Peyer's patch (tissue), 4 donors: Measurements from ENCODE around the gene TRIB2. TPM values are rescaled to one million over a fixed set of nuclear protein-coding genes. Genes with fewer than 3 reads are reported as not detected.

Source experiments
- DNase-seq, 3 donors: peaks; one replicate each; pipeline ENCODE4 v3.0.0-alpha.2; 2017 to 2019
- H3K27ac ChIP-seq, 4 donors: fragments of 200-600 bp; sonication (generic); one replicate each; pipeline ENCODE4 v1.5.1; 2016 to 2019
- H3K27me3 ChIP-seq, 2 donors: fragments of 200-600 bp; sonication (generic); one replicate each; pipeline ENCODE4 v1.5.1; 2019
- H3K36me3 ChIP-seq, 3 donors: fragments of 200-600 bp; sonication (generic); one replicate each; pipeline ENCODE4 v1.5.1; 2016 to 2019
- H3K4me1 ChIP-seq, 4 donors: fragments of 200-600 bp; sonication (generic); one replicate each; pipeline ENCODE4 v1.5.1; 2016 to 2019
- H3K4me3 ChIP-seq, 4 donors: fragments of 200-600 bp; sonication (generic); 1 replicate in 3 of 4; 2 replicates in 1 of 4; pipeline ENCODE4 v1.5.1; 2016 to 2019; ENCODE audit warnings: mild to moderate bottlenecking in 1 of 4
- H3K9me3 ChIP-seq, 4 donors: fragments of 200-600 bp; sonication (generic); one replicate each; pipeline ENCODE4 v1.5.1; 2016 to 2019; ENCODE audit warnings: mild to moderate bottlenecking in 1 of 4
- CTCF ChIP-seq, 6 experiments: fragments of 450-650 bp in 4 of 6; fragments of 200-600 bp in 2 of 6; sonication (generic) in 1 of 6; IDR thresholded peaks; one replicate each; pipeline ENCODE4 v1.5.1; 2017 to 2019; ENCODE audit warnings: antibody characterized with exemption in 6 of 6, mild to moderate bottlenecking in 3 of 6, moderate library complexity in 1 of 6
- POLR2A ChIP-seq, 2 donors: fragments of 450-650 bp; IDR thresholded peaks; one replicate each; pipeline ENCODE4 v1.5.1; 2017; ENCODE audit warnings: antibody characterized with exemption in 2 of 2, mild to moderate bottlenecking in 2 of 2, moderate library complexity in 2 of 2
- total RNA-seq, 4 donors: library from RNA; depleted of rRNA; stranded (reverse); fragments of >200 nt; gene quantifications; one replicate each; pipeline ENCODE4 v1.1.0, GENCODE V29; 2016

TRIB2 gene
- total RNA-seq, 4 donors from 2014 or later, result 6.8 to 58.6 (median 12.6) TPM

GRCh38 chr2:12700989-12701388 lies 15.7 kb upstream of the TRIB2 start:
- H3K36me3 ChIP-seq, result no peaks in the 10 kb centered on the region
- no peaks in the 10 kb centered on the region for H3K27me3 ChIP-seq
- no peak for DNase-seq
- H3K4me1 ChIP-seq, result no peaks in the 10 kb centered on the region
- no peak overlapping the region for H3K4me3 ChIP-seq
- no peaks in the 10 kb centered on the region for H3K9me3 ChIP-seq
- no peak overlapping the region for H3K27ac ChIP-seq
- TF ChIP-seq CTCF (IDR thresholded peaks at IDR 0.05), result no peak
- no peak for TF ChIP-seq POLR2A (IDR thresholded peaks at IDR 0.05)

DNA sequence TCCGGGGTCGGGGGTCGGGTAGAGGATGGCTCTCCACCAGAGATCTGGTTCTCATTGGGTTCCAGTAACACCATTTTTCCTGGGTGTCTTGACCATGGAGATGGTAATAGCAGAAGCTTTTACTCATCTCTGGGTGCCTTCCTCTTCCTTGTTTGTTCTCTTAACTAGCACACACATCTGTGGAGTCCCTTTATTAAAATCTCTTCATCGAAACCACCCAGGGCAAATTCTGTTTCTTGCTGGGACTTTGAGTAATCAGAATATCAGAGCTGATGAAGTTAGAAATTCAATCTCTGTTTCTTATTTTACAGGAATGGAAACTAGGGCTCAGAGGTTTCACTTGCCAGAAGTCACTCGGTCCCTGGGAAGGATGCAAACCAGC lies 15.0 kb upstream of the TRIB2 start:
- H3K9me3 ChIP-seq, result no peaks in the 10 kb centered on the region
- H3K4me3 ChIP-seq, result no peak overlapping the region
- TF ChIP-seq POLR2A (IDR thresholded peaks at IDR 0.05) (no peak), CTCF (IDR thresholded peaks at IDR 0.05) (no peak)
- no peaks in the 10 kb centered on the region for H3K4me1 ChIP-seq
- no peak overlapping the region for H3K27ac ChIP-seq
- DNase-seq, result no peak
- no peaks in the 10 kb centered on the region for H3K27me3 ChIP-seq
- no peaks in the 10 kb centered on the region for H3K36me3 ChIP-seq

DNA sequence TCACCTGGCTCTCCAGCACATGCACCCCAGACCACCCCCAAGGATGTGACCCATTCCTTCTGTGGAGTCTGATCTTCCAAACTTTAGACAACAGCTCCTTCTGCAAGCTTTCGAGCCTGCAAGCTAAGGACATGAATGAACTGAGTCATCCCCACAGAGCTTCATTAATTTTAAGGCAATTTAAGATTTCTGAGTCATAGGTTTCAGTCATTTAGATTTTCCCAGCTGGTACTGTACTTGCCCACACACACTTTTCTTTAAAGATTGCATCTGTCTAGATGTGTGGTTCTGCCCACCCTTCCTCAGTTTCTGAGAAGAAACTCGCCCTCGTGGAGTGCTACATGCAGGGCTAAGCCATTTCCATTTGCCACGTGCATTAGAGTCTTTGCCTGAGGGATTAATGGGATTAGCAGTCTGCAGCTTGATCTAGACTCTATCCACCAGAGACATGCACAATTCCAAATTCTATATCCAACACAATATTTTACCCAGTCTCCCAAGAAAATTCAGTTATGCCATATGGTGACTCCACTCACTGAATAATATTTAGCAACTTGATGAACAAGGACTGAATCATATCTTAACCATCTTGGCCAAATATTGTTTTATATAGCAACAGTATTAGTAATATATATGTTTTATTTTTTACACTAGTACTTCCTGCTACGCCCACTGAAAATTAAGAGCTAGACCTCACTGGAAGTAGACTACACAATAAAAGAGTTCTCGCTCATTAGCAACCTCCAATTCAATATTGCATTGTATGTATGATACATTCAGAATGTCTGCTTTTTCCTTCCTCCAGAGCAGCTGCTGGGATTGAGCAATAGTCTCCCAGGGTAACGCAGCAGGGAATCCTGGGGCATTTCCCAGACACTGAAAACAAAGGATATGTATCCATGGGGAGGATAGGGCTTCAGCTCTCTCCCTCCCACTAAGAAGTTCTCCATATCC lies 14.3 kb upstream of the TRIB2 start:
- no peaks in the 10 kb centered on the region for H3K4me1 ChIP-seq
- TF ChIP-seq POLR2A (IDR thresholded peaks at IDR 0.05) (no peak), CTCF (IDR thresholded peaks at IDR 0.05) (no peak)
- no peak for DNase-seq
- H3K4me3 ChIP-seq, result no peak overlapping the region
- no peaks in the 10 kb centered on the region for H3K27me3 ChIP-seq
- no peak overlapping the region for H3K27ac ChIP-seq
- no peaks in the 10 kb centered on the region for H3K9me3 ChIP-seq
- no peaks in the 10 kb centered on the region for H3K36me3 ChIP-seq

DNA sequence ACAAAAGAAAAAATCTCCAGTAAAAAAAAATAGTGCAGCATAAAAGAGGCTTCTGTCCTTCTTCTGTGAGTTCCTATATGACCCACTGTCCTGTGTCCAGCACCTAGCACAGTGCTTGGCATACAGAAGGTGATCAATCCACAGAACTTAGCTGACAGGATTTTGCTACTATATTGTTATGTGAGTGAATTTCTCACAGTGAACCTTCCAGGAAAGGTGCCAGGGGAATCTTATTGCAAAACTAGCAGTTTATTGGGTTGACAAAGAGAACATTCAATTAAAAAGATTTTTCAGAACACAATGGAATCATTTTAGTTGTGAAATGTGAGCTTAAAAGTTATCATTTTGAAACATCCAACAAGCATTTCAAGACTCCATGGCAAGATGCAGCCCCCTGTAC lies 12.4 kb upstream of the TRIB2 start:
- no peaks in the 10 kb centered on the region for H3K36me3 ChIP-seq
- no peak for DNase-seq
- H3K27ac ChIP-seq, result no peak overlapping the region
- TF ChIP-seq CTCF (IDR thresholded peaks at IDR 0.05), result no peak
- TF ChIP-seq POLR2A (IDR thresholded peaks at IDR 0.05), result no peak
- no peaks in the 10 kb centered on the region for H3K4me1 ChIP-seq
- H3K9me3 ChIP-seq, result no peaks in the 10 kb centered on the region
- no peak overlapping the region for H3K4me3 ChIP-seq
- H3K27me3 ChIP-seq, result no peaks in the 10 kb centered on the region

DNA sequence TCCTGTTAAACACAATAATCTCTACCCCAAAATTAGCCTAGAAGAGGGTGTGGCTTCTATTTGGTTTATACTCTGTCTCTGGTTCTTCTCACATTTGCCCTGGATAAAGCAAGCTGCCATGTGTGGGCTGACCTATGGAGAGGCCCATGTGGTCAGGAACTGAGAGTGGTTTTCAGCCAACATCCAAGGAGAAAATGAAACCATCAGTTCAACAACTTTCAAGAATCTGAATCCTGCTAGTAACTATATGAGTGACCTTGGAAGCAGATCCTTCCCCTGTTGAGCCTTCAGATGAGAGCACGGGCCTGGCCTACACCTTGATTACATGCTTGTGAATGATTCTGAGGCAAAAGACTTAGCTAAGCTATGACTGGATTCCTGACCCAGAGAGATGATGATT lies 11.5 kb upstream of the TRIB2 start:
- Histone ChIP-seq H3K4me3 (no peak overlapping the region), H3K27me3 (no peaks in the 10 kb centered on the region), H3K36me3 (no peaks in the 10 kb centered on the region), H3K9me3 (no peaks in the 10 kb centered on the region), H3K27ac (no peak overlapping the region), H3K4me1 (no peaks in the 10 kb centered on the region)
- TF ChIP-seq CTCF (IDR thresholded peaks at IDR 0.05) (no peak), POLR2A (IDR thresholded peaks at IDR 0.05) (no peak)
- no peak for DNase-seq
